Inflammatory macrophage treated with lipopolysaccharide for 4 hours (primary cell): ENCODE data around the gene MED7.
"Not testable (repeated sequence)": the region's sequence is repeated elsewhere in the genome, so short reads cannot be mapped to it uniquely, and the experiment has no call there.

Experiments used
- DNase-seq: peaks from one replicate; pipeline ENCODE4 v3.0.0-alpha.2; 2020

Gene MED7

DNA sequence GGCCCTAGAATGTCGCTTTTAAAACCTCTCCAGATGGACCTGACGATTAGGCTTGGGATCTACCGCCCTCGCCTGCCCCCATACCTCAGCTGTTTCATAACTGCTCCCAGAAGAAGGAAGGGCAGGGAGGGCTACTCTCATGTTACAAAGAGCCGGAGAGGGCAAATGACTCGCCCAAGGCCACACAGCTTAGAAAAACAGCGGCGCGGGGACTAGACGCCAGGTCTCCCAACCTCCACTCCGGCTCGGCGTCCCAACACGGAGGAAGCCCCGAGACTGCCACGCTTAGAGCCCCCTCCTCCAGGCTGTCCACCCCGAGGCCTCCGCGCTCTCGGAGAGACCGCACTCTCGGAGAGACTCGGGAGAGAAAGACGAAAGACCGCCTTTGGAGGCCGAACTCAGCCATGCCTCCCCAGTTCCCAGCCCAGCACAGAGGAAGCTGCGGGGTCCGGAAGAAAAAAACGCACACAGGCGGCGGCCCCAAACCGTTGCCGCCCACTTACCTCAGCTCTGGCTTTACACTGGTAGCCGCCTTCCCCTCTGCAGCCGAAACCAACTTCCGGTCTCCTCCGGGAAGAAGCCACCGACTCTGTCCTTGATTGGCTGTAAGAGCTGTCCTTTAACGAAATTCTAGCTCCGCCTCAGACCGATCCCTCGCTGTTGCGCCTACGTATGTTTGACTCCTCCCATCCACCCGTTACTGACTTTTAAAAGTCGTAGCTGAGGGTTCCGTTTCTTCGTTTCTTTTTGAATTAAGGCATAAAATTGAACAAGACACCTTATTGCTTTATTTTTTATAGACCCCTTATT, at the start of gene MED7:
MED7 (minus strand) TSS at position 549 of the 810 bp plus-strand sequence. CDS start 3,434 bp downstream, outside the sequence.
- DNase-seq: peak; percentile 99

DNA sequence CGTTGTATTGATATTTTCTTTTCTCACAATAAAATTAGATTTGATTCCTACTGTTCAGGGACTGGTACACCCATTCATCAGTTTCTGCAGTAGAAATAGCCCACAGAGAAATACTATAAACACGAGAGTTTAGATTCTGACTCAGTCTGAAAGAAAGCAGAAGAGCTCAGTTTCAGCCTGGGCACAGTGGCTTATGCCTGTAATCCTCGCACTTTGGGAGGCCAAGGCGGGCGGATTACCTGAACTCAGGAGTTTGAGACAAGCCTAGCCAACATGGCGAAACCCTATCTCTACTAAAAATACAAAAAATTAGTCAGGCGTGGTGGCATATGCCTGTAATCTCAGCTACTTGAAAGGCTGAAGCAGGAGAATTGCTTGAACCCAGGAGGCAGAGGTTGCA, 46.6 kb upstream of the MED7 start:
- no peak for DNase-seq

GRCh38 chr5:157188270-157188669, 45.6 kb upstream of the MED7 start:
- DNase-seq: no peak

- no peak for DNase-seq
Measured at GRCh38 chr5:157187046-157187754, 44.5 kb upstream of the MED7 start.

DNA sequence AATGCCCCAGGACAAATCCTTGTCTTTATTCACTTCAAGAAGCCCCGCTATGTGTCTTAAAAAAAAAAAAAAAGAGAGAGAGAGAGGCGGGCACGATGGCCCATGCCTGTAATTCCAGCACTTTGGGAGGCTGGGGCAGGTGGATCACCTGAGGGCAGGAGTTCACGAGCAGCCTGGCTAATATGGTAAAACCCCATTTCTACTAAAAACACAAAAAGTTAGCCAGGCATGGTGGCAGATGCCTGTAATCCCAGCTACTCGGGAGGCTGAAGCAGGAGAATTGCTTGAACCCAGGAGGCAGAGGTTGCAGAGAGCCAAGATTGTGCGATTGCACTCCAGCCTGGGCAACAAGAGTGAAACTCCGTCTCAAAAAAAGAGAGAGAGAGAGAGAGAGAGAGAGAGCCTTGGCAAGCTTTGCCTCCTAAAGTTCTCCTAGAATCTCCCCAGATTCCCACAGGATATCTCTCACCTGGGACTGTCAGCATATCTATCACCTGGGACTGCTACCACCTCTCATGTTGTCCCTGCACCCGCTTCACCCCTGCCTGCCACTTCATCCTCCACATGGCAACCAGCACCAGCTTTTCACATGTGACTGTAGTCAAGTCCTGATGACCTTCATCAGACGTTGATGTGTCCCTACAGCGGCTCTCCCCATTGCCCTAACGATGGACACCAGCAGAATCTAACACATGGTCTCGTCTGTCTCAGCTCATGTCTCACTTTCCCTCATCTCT, 43.8 kb upstream of the MED7 start:
- DNase-seq: no peak

DNA sequence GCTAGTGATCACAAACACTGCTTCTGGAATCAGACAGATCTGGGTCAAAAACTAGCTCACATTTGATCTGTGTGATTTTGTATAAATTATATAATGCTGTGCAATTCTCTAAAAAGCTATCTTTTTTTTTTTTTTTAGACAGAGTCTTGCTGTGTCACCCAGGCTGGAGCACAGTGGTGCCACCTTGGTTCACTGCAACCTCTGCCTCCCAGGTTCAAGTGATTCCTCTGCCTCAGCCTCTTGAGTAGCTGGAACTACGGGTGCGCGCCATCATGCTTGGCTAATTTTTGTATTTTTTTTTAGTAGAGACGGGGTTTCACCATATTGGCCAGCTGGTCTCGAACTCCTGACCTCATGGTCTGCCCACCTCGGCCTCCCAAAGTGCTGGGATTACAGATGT, 42.5 kb upstream of the MED7 start:
- not testable (repeated sequence) for DNase-seq

DNA sequence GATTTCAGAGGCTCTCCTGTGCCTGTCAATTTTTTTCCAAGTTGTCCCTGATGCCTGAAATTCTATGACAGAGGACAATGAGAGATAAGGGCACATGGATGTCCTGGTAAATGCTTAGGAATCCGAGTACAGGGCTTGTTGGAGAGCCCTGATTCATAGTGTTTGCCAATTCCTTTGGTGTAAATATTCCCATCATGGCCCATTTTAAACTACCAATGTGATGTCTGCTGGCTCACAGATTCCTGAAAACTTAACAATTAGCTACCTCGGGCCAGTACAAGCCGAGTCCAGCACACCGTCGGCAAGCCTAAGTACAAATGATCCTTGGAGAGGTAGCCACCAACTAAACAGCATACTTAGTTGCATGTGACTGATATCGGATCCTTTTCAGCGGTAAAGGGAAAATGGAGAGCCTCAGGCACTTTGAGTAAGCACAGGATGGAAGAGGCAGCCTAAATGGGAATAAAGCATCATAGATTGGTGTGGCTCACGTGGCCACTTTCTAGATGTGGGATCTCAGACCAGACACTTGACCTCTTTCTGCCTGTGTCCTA, 41.5 kb upstream of the MED7 start:
- DNase-seq: no peak

GRCh38 chr5:157182143-157182757, 39.6 kb upstream of the MED7 start:
- DNase-seq: no peak

DNA sequence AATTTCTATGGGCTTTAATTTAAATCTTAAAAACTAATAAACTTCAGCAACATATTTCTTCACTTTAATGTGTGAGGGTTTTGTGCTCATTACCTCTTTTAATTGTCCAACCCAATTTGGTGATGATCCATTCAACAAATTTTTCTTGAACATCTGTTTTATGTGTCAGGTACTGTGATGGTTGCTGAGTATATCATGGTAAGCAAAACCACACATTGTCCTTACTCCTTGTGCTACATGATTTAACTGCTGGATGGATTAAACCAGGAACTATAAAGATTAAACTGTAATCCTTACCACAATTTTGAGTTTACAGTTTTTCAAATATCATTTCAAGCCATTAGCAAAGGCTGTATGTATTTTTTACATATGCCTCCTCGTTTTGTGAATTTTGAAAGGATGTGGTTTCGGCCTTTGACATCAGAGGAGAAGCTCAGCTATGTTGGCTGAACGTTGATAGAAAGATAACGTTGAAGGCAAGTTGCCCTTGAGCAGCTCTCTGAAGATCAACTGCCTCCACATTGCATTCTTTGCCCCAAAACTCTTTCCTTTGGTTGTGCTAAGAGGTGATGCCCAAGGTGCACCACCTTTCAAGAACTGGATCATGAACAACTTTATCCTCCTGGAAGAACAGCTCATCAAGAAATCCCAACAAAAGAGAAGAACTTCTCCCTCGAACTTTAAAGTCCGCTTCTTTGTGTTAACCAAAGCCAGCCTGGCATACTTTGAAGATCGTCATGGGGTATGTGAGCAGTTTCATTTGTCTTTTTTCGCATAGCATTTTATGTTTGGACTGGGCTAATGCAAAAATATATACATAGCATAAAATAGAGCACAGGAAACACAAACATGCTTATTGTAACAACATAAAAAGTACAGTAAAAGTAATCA, 38.0 kb upstream of the MED7 start, which contains the start of gene ITK:
ITK (plus strand) TSS at position 467 of the 891 bp plus-strand sequence; CDS start at position 605, 138 bp downstream.
- no peak for DNase-seq

GRCh38 chr5:157178966-157179365, 36.3 kb upstream of the MED7 start:
- DNase-seq: no peak

DNA sequence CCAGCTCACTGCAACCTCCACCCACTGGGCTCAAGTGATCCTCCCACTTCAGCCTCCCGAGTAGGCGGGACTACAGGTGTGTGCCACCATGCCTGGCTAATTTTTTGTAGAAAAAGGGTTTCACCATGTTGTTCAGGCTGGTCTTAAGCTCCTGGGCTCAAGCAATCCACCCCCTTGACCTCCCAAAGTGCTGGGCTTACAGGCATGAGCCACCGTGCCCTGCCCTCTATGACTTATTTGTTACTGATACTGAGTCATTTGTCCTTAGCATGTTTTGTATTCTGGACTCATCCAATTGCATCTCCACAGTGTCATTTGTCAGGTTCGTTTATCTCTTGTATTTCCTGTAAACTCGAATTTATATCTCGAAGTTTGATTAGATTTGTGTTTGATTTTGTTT, 35.3 kb upstream of the MED7 start:
- DNase-seq: peak; percentile 3

- DNase-seq: no peak
Measured at GRCh38 chr5:157175071-157175612, 32.5 kb upstream of the MED7 start.

DNA sequence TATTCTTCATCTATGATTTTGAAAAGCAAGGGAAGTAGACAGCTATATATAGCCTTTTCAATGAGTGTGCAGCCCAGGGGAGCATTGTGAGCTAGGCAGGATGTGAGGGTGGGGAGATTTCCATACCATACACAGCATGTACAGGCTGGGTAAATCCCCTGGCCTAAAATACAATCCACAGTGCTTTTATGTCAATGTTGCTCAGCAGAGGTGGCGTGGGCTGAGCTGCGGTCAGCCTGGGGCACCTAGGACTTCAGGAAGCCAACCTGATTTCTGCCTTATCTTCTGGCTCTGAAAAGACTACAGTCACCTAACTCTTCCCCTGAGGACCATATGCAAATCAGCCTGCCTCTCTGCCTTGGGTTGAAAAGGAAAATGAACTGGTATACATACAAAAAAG, 29.7 kb upstream of the MED7 start:
- no peak for DNase-seq

GRCh38 chr5:157168286-157168685, 25.6 kb upstream of the MED7 start:
- no peak for DNase-seq

- no peak for DNase-seq
Measured at GRCh38 chr5:157167214-157167621, 24.6 kb upstream of the MED7 start.

GRCh38 chr5:157166214-157167213, 23.8 kb upstream of the MED7 start, which contains the start of gene GARIN3:
Gene GARIN3, minus strand, starts transcription at chr5:157166264. Its CDS starts 96 bp downstream, at chr5:157166168.
- DNase-seq: no peak

- no peak for DNase-seq
Measured at GRCh38 chr5:157165668-157166067, 23.0 kb upstream of the MED7 start.

- DNase-seq: no peak
Measured at GRCh38 chr5:157165261-157165660, 22.6 kb upstream of the MED7 start.

GRCh38 chr5:157164521-157164920, 21.9 kb upstream of the MED7 start:
- no peak for DNase-seq
